ENCODE data around the gene MYT1.

MYT1 gene

DNA sequence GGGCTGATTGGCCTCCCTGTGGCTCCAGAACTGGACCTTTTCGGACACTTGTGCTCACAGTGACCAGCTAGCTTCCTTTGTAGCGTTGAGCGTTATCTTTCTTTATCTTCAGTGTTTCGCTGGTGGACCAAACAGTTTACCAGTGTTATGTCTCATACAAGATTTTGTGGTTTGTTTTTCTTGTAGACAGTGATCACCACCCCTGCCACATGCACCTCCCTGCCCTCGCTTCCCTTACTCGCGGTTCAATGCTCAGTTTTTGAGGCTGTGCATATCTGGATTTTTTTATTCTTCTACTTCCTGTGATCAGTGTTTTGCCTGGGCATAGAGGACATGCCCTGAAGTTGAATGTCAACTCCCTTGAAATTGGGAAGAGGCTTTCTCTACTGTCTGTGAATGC lies 16.4 kb downstream of the MYT1 start:
- H2BK120ac ChIP-seq (ENCODE audit: low read depth, low read length) = no peak overlapping the region
- no CpG with 5 or more reads among the region's 7 CpGs for WGBS, 2 donors (ENCODE audit: extremely low coverage in 2 of 2, insufficient read length in 2 of 2, insufficient replicate concordance in 1 of 2)

DNA sequence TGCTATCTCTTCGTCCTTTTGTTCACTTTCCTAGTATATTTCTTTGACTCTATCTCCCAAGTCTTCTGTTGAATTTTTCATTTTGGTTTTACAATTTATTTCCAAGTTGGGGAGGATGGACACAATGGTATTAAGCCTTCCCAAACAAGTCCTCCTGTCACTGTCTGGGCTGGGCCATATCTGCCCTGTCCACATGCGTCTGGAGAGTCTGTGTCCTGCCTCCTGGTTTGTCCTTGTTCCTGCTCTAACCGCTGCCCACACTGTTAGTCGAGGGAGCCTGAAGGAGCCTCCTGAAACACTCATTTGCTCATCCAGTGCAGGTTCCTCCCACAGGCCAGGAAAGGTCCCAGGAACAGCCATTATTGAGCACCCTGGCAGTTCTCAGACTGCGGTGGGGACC lies 17.1 kb downstream of the MYT1 start:
- Histone ChIP-seq H2BK12ac (ENCODE audit: low read length) (no peak overlapping the region), H4K8ac (ENCODE audit: low read depth, low read length) (no peak overlapping the region), H3K14ac (ENCODE audit: low read length) (no peak overlapping the region), H2AK5ac (ENCODE audit: low read depth, low read length) (no peak overlapping the region), H3K18ac (ENCODE audit: low read length) (no peak overlapping the region), H3K79me1 (ENCODE audit: low read depth, low read length) (peaks cover 3% of the 10 kb centered on the region), H2BK15ac (ENCODE audit: low read length) (no peak overlapping the region), H3K36me3 (replicated peaks in 1 of 2; ENCODE audit: control insufficient read depth in 2 of 2, insufficient read depth in 2 of 2, low read length in 2 of 2) (peaks cover 0 to 3% of the 10 kb centered on the region in 2 donors), H2BK5ac (ENCODE audit: low read length) (no peak overlapping the region), H4K91ac (ENCODE audit: low read depth, low read length, poor library complexity) (no peak overlapping the region), H3K27ac (replicated peaks; ENCODE audit: low read length) (no peak overlapping the region), H3K4me2 (ENCODE audit: insufficient read depth, low read length, poor library complexity, severe bottlenecking) (no peak overlapping the region), H3K9me3 (replicated peaks in 1 of 2; ENCODE audit: control insufficient read depth in 2 of 2, insufficient read depth in 1 of 2, low read depth in 1 of 2, low read length in 2 of 2) (peaks cover 0 to 8% of the 10 kb centered on the region in 2 donors), H2BK120ac (ENCODE audit: low read depth, low read length) (no peak overlapping the region), H3K27me3 (ENCODE audit: control insufficient read depth in 3 of 3, insufficient read depth in 3 of 3, low read depth in 1 of 3, low read length in 3 of 3) (peaks cover 0 to 8% (median 1%) of the 10 kb centered on the region in 3 experiments), H3K4me1 (ENCODE audit: control insufficient read depth in 2 of 2, insufficient read depth in 1 of 2, low read depth in 1 of 2, low read length in 2 of 2) (peaks cover 11 to 15% of the 10 kb centered on the region in 2 donors), H3K9ac (ENCODE audit: low read depth, low read length, poor library complexity) (peak overlapping the region; percentile 63), H3K4ac (ENCODE audit: low read length) (no peak overlapping the region), H3K23ac (ENCODE audit: low read depth, low read length, poor library complexity) (no peak overlapping the region), H3K4me3 (ENCODE audit: low read length in 2 of 2) (no peak overlapping the region), H2AFZ (ENCODE audit: low read length) (no peak overlapping the region)
- WGBS, 2 donors (ENCODE audit: extremely low coverage in 2 of 2, insufficient read length in 2 of 2, insufficient replicate concordance in 1 of 2) = no CpG with 5 or more reads among the region's 5 CpGs
- no peak for DNase-seq (ENCODE audit: low spot score)

More for the DNA sequence above, 16.4 kb downstream of the MYT1 start:
- Histone ChIP-seq H3K4me1 (ENCODE audit: control insufficient read depth in 2 of 2, insufficient read depth in 1 of 2, low read depth in 1 of 2, low read length in 2 of 2) (peaks cover 12 to 16% of the 10 kb centered on the region in 2 donors), H3K14ac (ENCODE audit: low read length) (no peak overlapping the region), H4K8ac (ENCODE audit: low read depth, low read length) (no peak overlapping the region), H4K91ac (ENCODE audit: low read depth, low read length, poor library complexity) (no peak overlapping the region), H3K9me3 (replicated peaks in 1 of 2; ENCODE audit: control insufficient read depth in 2 of 2, insufficient read depth in 1 of 2, low read depth in 1 of 2, low read length in 2 of 2) (peaks cover 0 to 6% of the 10 kb centered on the region in 2 donors), H2BK15ac (ENCODE audit: low read length) (no peak overlapping the region), H3K4ac (ENCODE audit: low read length) (no peak overlapping the region), H3K9ac (ENCODE audit: low read depth, low read length, poor library complexity) (no peak overlapping the region), H2BK5ac (ENCODE audit: low read length) (no peak overlapping the region), H3K36me3 (replicated peaks in 1 of 2; ENCODE audit: control insufficient read depth in 2 of 2, insufficient read depth in 2 of 2, low read length in 2 of 2) (peaks cover 0 to 3% of the 10 kb centered on the region in 2 donors), H3K18ac (ENCODE audit: low read length) (no peak overlapping the region), H3K23ac (ENCODE audit: low read depth, low read length, poor library complexity) (no peak overlapping the region), H3K27me3 (ENCODE audit: control insufficient read depth in 3 of 3, insufficient read depth in 3 of 3, low read depth in 1 of 3, low read length in 3 of 3) (peaks cover 0 to 10% (median 3%) of the 10 kb centered on the region in 3 experiments), H3K27ac (replicated peaks; ENCODE audit: low read length) (no peak overlapping the region), H2AFZ (ENCODE audit: low read length) (no peak overlapping the region), H3K4me3 (ENCODE audit: low read length in 2 of 2) (no peak overlapping the region), H3K4me2 (ENCODE audit: insufficient read depth, low read length, poor library complexity, severe bottlenecking) (no peak overlapping the region), H3K79me1 (ENCODE audit: low read depth, low read length) (peaks cover 3% of the 10 kb centered on the region), H2BK12ac (ENCODE audit: low read length) (no peak overlapping the region), H2AK5ac (ENCODE audit: low read depth, low read length) (no peak overlapping the region)
- no peak for DNase-seq (ENCODE audit: low spot score)

DNA sequence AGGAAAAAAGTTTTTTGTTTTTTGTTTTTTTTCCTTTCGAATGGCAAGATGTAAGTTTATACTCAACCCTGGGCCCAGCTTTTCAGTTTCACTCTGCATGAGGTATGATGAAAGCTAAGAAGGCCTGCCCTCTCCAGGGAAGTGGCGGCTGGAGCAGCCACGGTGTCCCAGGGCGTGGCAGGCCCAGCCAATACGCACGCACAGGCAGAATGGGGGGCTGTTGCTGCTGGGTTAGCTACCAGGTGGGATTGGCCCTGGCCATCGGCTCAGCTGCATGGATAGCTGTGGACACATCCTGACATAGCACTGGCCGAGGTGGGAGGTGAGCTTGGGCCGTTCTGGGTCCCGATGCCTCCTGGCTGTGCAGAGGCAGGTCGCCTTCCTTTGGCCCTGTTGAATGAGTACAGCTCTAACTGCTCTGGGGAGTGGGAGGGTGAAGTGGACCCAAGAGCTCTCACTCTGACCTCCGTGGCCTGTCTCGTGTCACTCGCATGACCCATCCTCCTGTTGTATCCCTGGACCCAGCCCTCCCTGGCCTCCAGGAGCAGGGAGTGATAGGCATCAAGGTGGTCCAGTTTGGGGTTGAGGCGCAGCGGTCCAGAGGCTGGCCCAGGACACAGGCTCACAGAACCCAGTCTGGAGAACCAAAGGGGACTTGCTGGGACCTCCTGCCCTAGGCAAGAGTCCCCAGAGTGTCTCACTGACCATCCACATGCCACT lies 18.1 kb downstream of the MYT1 start:
- peak overlapping the region; percentile 3 for H3K14ac ChIP-seq (ENCODE audit: low read length)
- no peak overlapping the region for H2AK5ac ChIP-seq (ENCODE audit: low read depth, low read length)
- no peak overlapping the region for H4K8ac ChIP-seq (ENCODE audit: low read depth, low read length)
- no peak overlapping the region for H2AFZ ChIP-seq (ENCODE audit: low read length)
- peak overlapping the region; percentile 0 for H3K18ac ChIP-seq (ENCODE audit: low read length)
- H3K27me3 ChIP-seq (ENCODE audit: control insufficient read depth in 3 of 3, insufficient read depth in 3 of 3, low read depth in 1 of 3, low read length in 3 of 3) = peaks cover 0 to 5% (median 0%) of the 10 kb centered on the region in 3 experiments
- no peak overlapping the region for H3K27ac ChIP-seq (replicated peaks; ENCODE audit: low read length)
- H4K91ac ChIP-seq (ENCODE audit: low read depth, low read length, poor library complexity) = no peak overlapping the region
- H3K9me3 ChIP-seq (replicated peaks in 1 of 2; ENCODE audit: control insufficient read depth in 2 of 2, insufficient read depth in 1 of 2, low read depth in 1 of 2, low read length in 2 of 2) = peaks cover 0 to 8% of the 10 kb centered on the region in 2 donors
- H3K4me3 ChIP-seq (ENCODE audit: low read length in 2 of 2) = no peak overlapping the region
- peaks cover 3% of the 10 kb centered on the region for H3K79me1 ChIP-seq (ENCODE audit: low read depth, low read length)
- DNase-seq (ENCODE audit: low spot score) = no peak
- H2BK5ac ChIP-seq (ENCODE audit: low read length) = no peak overlapping the region
- H2BK12ac ChIP-seq (ENCODE audit: low read length) = peak overlapping the region; percentile 8
- no peak overlapping the region for H2BK15ac ChIP-seq (ENCODE audit: low read length)
- peaks cover 0 to 3% of the 10 kb centered on the region in 2 donors for H3K36me3 ChIP-seq (replicated peaks in 1 of 2; ENCODE audit: control insufficient read depth in 2 of 2, insufficient read depth in 2 of 2, low read length in 2 of 2)
- H3K23ac ChIP-seq (ENCODE audit: low read depth, low read length, poor library complexity) = peak overlapping the region; percentile 37
- H3K9ac ChIP-seq (ENCODE audit: low read depth, low read length, poor library complexity) = peak overlapping the region; percentile 17
- no peak overlapping the region for H2BK120ac ChIP-seq (ENCODE audit: low read depth, low read length)
- no CpG with 5 or more reads among the region's 16 CpGs for whole genome bisulfite sequencing, 2 donors (ENCODE audit: extremely low coverage in 2 of 2, insufficient read length in 2 of 2, insufficient replicate concordance in 1 of 2)
- H3K4me2 ChIP-seq (ENCODE audit: insufficient read depth, low read length, poor library complexity, severe bottlenecking) = no peak overlapping the region
- no peak overlapping the region for H3K4ac ChIP-seq (ENCODE audit: low read length)
- peaks cover 4 to 6% of the 10 kb centered on the region in 2 donors for H3K4me1 ChIP-seq (ENCODE audit: control insufficient read depth in 2 of 2, insufficient read depth in 1 of 2, low read depth in 1 of 2, low read length in 2 of 2)

DNA sequence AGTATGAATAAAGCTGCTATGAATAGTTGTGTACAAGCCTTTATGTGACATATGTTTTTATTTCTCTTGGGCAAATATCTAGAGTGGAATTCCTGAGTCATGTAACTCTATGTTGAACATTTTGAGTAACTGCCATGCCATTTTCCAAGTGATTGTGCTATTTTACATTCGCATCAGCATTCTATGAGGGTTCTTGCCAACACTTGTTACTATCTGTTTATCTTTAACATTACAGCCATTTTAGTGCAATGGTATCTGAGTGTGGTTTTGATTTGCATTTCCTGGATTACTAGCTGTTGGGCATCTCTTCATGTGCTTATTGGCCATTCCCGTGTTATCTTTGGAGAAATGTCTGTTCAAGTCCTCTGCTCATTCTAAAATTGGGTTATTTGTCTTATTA lies 19.1 kb downstream of the MYT1 start:
- Histone ChIP-seq H3K4ac (ENCODE audit: low read length) (no peak overlapping the region), H3K79me1 (ENCODE audit: low read depth, low read length) (peaks cover 3% of the 10 kb centered on the region), H4K8ac (ENCODE audit: low read depth, low read length) (no peak overlapping the region), H2BK12ac (ENCODE audit: low read length) (no peak overlapping the region), H4K91ac (ENCODE audit: low read depth, low read length, poor library complexity) (no peak overlapping the region), H3K14ac (ENCODE audit: low read length) (no peak overlapping the region), H3K27ac (replicated peaks; ENCODE audit: low read length) (no peak overlapping the region), H3K27me3 (ENCODE audit: control insufficient read depth in 3 of 3, insufficient read depth in 3 of 3, low read depth in 1 of 3, low read length in 3 of 3) (peaks cover 0 to 5% (median 0%) of the 10 kb centered on the region in 3 experiments), H3K9me3 (replicated peaks in 1 of 2; ENCODE audit: control insufficient read depth in 2 of 2, insufficient read depth in 1 of 2, low read depth in 1 of 2, low read length in 2 of 2) (peaks cover 0 to 8% of the 10 kb centered on the region in 2 donors), H3K23ac (ENCODE audit: low read depth, low read length, poor library complexity) (no peak overlapping the region), H3K4me1 (ENCODE audit: control insufficient read depth in 2 of 2, insufficient read depth in 1 of 2, low read depth in 1 of 2, low read length in 2 of 2) (peaks cover 0 to 1% of the 10 kb centered on the region in 2 donors), H3K4me2 (ENCODE audit: insufficient read depth, low read length, poor library complexity, severe bottlenecking) (no peak overlapping the region), H3K4me3 (ENCODE audit: low read length in 2 of 2) (no peak overlapping the region), H2BK120ac (ENCODE audit: low read depth, low read length) (no peak overlapping the region), H3K36me3 (replicated peaks in 1 of 2; ENCODE audit: control insufficient read depth in 2 of 2, insufficient read depth in 2 of 2, low read length in 2 of 2) (peaks cover 0 to 3% of the 10 kb centered on the region in 2 donors), H3K9ac (ENCODE audit: low read depth, low read length, poor library complexity) (no peak overlapping the region), H3K18ac (ENCODE audit: low read length) (no peak overlapping the region), H2BK5ac (ENCODE audit: low read length) (no peak overlapping the region), H2BK15ac (ENCODE audit: low read length) (no peak overlapping the region), H2AK5ac (ENCODE audit: low read depth, low read length) (no peak overlapping the region), H2AFZ (ENCODE audit: low read length) (no peak overlapping the region)
- no CpG with 5 or more reads among the region's 2 CpGs for WGBS, 2 donors (ENCODE audit: extremely low coverage in 2 of 2, insufficient read length in 2 of 2, insufficient replicate concordance in 1 of 2)
- no peak for DNase-seq (ENCODE audit: low spot score)
